Embryonic facial prominence (tissue), 1 donor: ENCODE data around the gene RAB13.

Experiments used
- DNase-seq: peaks from one replicate; pipeline ENCODE4 v3.0.0-alpha.2; 2016; ENCODE audit errors: extremely low spot score

RAB13 gene

GRCh38 chr1:153956997-153957715 lies 29.0 kb downstream of the RAB13 start:
- no peak for DNase-seq

- no peak for DNase-seq
Measured at GRCh38 chr1:153954826-153955225, 31.3 kb downstream of the RAB13 start.

- no peak for DNase-seq
Measured at GRCh38 chr1:153953859-153954365, 32.2 kb downstream of the RAB13 start.

GRCh38 chr1:153951801-153952200 lies 34.3 kb downstream of the RAB13 start:
- no peak for DNase-seq

GRCh38 chr1:153951183-153951582 lies 35.0 kb downstream of the RAB13 start:
- DNase-seq: no peak

- no peak for DNase-seq
Measured at GRCh38 chr1:153946622-153947241, 39.4 kb downstream of the RAB13 start, which contains the start of gene DENND4B. Gene DENND4B (minus strand): TSS chr1:153946718. CDS start chr1:153944374, 2,344 bp downstream.

- DNase-seq: no peak
Measured at GRCh38 chr1:153945795-153946621, 40.1 kb downstream of the RAB13 start.

GRCh38 chr1:153945131-153945794 lies 40.9 kb downstream of the RAB13 start:
- no peak for DNase-seq

GRCh38 chr1:153944827-153945117 lies 41.4 kb downstream of the RAB13 start:
- no peak for DNase-seq

- DNase-seq: no peak
Measured at GRCh38 chr1:153944005-153944826, 41.9 kb downstream of the RAB13 start.

GRCh38 chr1:153942766-153943549 lies 43.2 kb downstream of the RAB13 start:
- no peak for DNase-seq

- no peak for DNase-seq
Measured at GRCh38 chr1:153941826-153942725, 44.1 kb downstream of the RAB13 start.

GRCh38 chr1:153940756-153941155 lies 45.4 kb downstream of the RAB13 start:
- no peak for DNase-seq

- DNase-seq: no peak
Measured at GRCh38 chr1:153939476-153939875, 46.7 kb downstream of the RAB13 start.

GRCh38 chr1:153938996-153939395 lies 47.1 kb downstream of the RAB13 start:
- no peak for DNase-seq

GRCh38 chr1:153937331-153937730 lies 48.8 kb downstream of the RAB13 start:
- DNase-seq: no peak

GRCh38 chr1:153936011-153936802 lies 49.9 kb downstream of the RAB13 start:
- DNase-seq: no peak

- DNase-seq: no peak
Measured at GRCh38 chr1:153934746-153935145, 51.4 kb downstream of the RAB13 start.
